GM12872 (cell line): Measurements from ENCODE around the gene CDKN2C.

ENCODE experiments used
- CTCF ChIP-seq: IDR thresholded peaks from 3 replicates; pipeline ENCODE4 v1.5.1; 2011; ENCODE audit warnings: low read depth, mild to moderate bottlenecking, low read length, moderate library complexity; ENCODE audit not compliant: insufficient read depth

CDKN2C gene

GRCh38 chr1:50969611-50970508, at the start of gene CDKN2C:
CDKN2C (plus strand) TSS chr1:50970245; CDS start chr1:50970369, 124 bp downstream.
- no peak for TF ChIP-seq CTCF

- no peak for TF ChIP-seq CTCF
These were observed 49.6 kb upstream of the CDKN2C start for GRCh38 chr1:50920409-50920808.

DNA sequence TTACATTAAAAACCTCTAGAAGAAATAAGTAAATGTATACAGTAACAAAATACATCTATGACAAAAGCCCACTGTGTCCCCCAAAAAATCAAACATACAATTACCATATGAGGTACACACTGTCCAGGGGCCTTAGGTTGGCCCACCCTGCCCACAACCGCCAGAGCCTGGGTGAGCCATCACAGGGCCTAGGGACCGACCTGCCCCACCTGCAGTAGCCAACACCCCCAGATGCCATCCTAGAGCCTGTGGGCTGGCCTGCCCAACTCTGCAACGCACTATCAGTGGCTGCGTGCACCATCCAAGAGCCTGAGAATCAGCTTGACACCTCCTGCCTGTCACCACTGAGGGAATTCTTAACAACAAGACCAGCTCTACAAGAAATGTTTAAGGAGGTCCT, 49.0 kb upstream of the CDKN2C start:
- no peak for TF ChIP-seq CTCF

GRCh38 chr1:50923564-50923963, 46.5 kb upstream of the CDKN2C start:
- TF ChIP-seq CTCF, result no peak

DNA sequence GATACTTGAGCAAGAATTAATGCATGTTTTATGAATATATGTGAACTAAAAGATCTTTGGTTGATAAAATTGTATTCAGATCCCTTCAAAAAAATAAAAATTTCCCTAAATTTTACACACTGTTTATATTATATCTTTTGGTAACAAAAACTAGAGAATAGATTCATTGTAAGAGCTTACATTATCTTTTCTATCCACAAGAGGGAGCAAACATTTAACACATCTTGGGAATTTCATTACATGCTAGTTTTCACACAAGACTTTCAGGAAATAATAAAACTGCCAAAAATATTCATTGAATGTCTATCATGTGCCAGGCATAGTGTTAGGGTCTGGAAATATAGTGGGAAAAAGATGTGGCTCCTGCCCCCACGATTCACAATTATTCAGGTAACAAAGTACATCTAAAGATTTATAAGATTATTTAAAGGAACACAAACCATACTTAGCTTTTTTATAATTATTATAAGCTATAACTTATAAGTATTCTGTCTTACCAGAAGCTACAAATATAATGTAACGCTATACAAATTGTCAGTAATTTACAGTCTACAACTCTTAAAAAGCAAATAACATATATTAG, 40.6 kb upstream of the CDKN2C start:
- peak; percentile 40; the same call in 2 of the 3 replicates for TF ChIP-seq CTCF

DNA sequence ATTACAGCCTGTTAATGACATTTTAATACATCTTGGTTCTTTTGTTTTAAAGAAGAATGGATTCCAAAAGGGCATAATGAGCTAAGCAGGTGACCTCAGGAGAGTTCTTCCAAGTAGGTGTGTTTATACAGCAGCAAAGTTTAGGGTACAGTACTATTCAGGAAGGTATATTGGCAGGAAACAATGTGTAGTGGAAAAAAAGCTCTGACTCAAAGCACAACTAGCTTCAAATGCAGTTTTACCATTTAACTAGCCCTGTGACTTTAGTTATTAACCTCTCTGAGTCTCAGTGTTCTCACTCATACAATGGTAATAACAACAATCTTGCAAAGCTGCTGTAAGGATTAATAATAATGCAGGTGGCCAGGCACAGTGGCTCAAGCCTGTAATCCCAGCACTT, 39.9 kb upstream of the CDKN2C start:
- no peak for TF ChIP-seq CTCF

GRCh38 chr1:50930965-50931737, 38.9 kb upstream of the CDKN2C start:
- no peak for TF ChIP-seq CTCF
